Body of pancreas (tissue), 4 donors: ENCODE results near the gene SESTD1.

Source experiments
- CTCF ChIP-seq, 7 experiments: fragments of 450-650 bp in 4 of 7; fragments of 200-600 bp in 3 of 7; sonication (generic) in 3 of 7; IDR thresholded peaks; one replicate each; pipeline ENCODE4 v1.5.1; 2016 to 2019; ENCODE audit warnings: antibody characterized with exemption in 7 of 7
- POLR2A ChIP-seq, 3 donors: fragments of 450-650 bp; IDR thresholded peaks; one replicate each; pipeline ENCODE4 v1.6.1; 2016; ENCODE audit warnings: antibody characterized with exemption in 3 of 3, mild to moderate bottlenecking in 2 of 3

DNA sequence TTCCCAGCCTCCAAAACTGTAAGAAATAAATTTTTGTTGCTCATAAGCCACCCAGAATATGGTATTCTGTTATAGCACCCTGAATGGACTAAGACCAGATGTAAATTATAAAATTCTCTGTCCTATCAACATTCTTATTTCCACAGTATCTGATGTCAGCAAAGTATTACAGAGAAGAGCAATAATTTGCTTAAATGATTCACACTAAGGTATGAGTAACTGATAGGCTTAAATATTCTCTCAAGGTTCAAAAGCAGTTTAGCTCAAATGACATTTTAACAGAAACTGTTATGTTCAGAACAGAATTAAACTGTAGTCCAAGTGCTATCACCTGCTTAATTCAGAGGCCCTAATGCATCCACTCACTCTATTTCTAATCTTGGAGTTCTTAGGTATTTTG is 12.8 kb downstream of the SESTD1 start:
- no peak for TF ChIP-seq POLR2A (IDR thresholded peaks at IDR 0.05)
- no peak for TF ChIP-seq CTCF (IDR thresholded peaks at IDR 0.05)
